HG02623 (cell line): ENCODE data around the gene ARHGAP24.

Experiments used
- ATAC-seq: cut with Tn5 transposase; IDR thresholded peaks from one replicate; pipeline ENCODE4 v1.9.1; 2021; ENCODE audit warnings: moderate library complexity; ENCODE audit not compliant: unreplicated experiment

ARHGAP24 gene

DNA sequence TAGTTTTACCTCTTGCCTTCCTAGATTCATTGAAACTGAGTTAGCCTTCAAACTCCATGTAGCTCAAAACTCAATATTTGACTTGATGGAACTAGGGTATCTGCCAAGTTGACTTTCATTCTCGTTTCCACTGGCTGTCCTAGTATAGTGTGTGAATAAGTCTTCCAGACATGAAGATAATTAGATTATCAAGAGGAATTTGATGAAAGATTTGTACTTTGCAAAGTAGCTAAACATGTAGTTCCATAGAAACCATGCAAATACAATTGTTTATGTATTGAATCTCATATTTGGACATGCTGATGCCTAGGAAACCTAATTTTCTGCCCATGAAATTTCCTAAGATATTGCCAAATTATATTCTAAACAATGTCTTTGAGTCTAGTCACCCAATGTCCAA lies 297.5 kb downstream of the ARHGAP24 start:
- ATAC-seq = no peak

DNA sequence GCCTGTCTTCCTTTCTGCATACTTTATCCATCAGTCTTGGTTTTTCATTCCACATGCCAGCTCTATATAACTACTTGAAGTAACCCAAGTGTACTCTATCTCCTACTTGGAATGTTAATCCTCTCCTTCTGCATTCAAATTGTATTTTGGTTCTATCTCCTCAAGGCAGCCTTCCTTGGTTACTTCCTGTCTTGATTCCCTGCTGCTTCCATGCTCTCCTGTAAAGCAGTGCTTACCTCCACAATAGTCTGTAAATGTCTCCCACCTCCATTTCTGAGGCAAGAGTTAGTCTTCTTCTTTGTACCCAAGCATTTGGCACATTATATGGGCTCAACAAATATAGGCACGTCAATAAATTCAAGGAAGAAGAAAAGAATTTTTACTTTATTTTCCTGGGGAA lies 298.4 kb downstream of the ARHGAP24 start:
- ATAC-seq = no peak

DNA sequence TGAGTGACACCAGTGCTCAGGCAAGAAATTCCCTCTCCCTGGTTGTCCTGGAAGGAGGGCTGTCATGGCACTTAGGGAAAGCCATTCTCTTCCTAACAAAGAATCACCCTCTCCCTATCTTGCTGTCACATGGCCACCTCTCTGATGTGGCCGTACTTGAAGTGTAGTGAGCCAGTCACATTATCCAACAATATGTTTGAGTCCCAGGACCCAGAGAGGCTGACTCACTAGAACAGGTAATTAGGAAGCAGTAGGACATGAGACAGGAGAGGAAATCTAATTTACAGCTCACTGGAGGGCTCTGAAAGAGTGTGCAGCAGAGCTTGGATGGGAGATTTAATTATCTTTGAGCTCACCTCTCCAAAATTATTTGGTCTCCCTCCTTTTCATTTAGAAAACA lies 299.1 kb downstream of the ARHGAP24 start:
- ATAC-seq = no peak

DNA sequence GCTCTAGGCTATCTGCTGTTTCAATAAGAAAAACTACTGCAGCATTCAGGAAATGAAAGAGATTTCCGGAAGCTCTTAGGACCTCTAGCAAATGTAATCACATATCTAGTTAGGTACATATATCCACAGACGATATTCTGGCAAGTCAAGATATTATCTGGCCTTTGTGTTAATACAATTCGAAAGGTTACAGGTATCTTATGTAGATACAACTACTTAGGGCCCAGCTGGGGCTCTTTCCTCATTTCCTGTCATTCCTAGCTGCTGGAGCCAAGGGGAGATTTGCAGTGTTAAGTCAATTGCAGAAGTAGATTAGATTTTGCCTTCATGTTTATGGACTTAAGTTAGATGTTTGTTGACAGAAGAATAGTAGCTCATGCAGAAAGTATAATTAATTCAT lies 299.5 kb downstream of the ARHGAP24 start:
- no peak for ATAC-seq

DNA sequence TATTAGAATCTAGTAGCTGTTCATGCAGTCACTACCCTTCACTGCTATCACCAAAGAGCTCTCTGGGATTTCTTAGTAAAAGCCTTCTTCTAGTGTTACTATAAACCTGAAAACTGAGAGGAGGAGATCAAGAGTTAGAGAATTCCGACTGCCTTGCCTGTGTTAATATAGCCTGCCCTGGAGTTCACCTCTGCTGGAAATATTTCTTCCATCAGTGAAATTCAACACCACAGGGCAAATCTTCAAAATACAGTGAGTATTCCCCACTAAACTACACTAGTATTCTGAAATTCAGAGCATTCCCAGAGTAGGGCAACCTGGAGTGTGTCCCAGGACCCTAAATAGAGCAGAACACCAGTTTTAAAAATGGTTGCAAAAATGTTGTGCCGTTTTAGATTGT lies 301.1 kb downstream of the ARHGAP24 start:
- ATAC-seq = no peak

DNA sequence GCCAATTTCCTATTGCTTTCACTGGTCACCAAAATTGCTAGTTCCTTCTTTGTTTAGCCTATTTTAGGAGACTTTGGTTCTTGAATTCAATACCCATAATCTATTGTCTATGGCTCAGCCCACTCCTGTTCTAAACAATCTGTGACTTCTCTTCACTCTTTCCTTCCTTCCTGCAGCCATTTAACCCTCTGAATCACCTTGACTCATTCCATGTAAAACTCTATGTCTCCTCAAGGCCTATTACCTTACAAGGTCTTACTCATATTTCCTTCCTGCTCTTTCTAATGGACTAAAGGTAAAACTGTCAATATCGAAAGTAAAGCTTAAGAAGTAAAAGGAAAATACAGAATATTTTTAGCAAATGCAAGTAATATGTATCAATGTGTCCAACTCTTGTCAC lies 301.6 kb downstream of the ARHGAP24 start:
- no peak for ATAC-seq

DNA sequence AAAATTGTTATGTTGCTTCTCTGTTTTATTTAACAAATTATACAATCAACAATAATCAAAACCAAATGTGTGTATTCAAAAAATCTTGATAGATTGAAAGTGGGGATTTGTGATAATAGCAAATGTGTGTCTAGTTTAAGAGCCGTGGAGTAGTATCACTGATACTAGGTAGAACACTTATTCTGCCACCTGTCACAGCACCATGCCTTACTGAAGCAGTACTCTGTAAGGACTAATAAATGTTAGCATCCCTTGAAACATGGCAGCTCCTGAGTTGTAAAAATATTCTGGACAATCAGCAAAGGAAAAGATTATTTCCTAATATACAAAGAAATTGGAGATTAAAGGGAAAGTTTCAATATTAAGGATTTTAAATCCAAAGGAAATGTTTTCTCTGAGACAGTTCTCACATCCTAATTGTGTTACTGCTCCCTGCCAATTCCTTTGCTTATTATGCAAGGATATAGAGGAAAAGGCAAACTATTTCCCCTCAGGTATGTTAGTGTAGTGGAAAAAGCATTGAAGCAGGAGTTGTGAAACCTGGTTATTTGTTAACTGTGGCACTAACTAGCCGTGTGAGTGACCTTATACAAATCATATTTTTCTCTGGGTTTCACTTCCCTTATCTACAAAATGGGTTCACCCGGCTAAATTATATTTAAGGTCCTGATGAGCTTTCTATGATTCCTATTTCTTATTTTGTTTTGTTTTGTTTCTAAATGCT lies 303.1 kb downstream of the ARHGAP24 start:
- peak; percentile 80 for ATAC-seq

DNA sequence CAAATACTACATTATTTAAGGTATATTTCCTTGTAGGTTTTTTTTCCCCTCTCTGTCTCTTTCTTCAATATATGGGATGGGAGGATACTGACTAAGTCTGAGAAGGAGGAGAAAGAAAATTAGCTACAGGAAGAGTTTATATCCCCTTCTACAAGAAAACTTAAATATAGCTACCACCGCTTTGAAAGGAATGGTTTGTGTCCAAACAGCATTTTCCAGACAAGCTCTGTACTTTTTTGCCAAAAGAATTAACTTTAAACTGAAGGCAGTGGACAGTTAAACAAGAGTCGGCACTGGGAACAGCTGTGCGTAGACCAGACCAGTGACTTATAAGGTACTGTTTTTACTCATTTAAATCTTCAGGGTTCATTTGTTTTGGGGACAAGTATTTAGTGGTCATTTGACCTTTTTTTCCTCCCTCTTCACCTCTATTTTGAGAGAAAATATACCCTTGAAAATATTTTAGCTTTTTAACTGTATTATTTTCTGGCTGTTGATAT lies 303.7 kb downstream of the ARHGAP24 start:
- peak; percentile 72 for ATAC-seq

DNA sequence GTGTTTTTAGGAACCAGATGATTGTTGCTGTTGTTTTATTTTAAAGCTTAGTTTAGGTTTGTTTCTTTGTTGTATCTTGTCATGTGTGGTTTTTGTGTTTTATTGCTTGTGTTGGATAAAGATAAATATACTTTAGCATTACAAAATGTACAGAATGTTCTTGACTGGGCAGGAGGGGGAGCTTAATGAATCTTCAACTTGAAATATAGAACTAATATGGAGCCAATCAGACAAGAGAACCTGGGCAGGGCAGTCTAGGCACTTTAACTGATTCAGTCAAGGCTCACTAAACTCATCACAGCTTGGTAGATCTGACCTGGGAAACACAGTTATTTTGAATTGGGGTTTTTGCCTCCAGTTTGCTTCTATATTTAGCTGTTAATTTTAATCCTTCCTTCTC lies 304.2 kb downstream of the ARHGAP24 start:
- ATAC-seq = peak; percentile 21

DNA sequence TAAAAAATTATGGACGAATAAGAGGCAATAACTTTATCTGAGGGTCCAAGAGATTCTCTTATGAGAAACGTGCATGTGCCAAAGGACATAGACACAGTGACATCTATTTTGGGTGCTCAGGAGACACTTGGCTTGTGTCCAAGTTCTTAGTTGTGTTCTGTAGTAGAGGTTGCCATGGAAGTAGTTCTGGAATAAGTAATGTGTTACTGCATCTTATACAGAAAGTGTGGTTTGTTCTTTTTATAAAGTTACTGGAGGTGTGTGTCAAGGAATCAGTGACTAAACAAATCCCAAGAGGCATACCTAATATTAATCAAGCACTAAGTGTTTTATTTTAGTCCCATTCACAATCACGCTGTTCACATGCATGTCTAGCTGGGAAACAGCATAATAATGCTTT lies 305.7 kb downstream of the ARHGAP24 start:
- peak; percentile 20 for ATAC-seq

DNA sequence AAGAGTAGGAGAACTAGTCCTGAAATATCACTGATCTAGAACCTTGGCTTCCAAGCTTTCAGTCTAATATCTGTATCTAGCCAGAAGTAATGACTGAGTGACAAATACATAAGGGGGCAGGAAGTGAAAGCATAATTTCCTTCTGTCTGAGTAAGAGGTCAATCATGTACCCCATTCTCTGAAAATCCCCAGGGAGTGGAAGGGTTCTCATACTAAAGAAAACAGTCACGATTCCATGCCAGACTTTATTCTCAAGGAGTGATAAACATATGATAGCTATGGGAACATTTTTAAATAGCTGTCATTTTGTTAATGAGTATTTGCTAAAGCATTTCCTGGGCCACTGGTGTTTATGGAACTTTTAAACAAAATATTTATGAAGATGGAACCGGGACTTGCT lies 308.5 kb downstream of the ARHGAP24 start:
- ATAC-seq = no peak

DNA sequence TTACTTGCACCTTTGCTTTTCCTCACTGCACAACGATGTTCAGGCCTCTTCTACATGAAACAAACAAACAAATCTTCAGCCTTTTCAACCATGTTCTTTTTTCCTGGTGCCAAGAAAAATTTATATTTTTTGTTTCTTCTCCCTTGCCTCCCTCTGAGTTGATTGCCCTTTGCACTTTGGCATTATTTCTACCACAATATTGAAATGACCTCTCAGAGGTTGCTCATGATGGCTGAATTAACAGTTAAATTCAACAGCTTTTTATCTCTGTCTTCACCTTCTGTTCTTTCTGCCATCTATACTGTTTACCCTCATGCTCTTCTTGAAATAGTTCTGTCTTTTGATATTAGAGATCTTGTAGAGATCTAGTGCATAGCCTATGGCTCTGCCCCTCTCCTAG lies 308.9 kb downstream of the ARHGAP24 start:
- ATAC-seq = no peak

DNA sequence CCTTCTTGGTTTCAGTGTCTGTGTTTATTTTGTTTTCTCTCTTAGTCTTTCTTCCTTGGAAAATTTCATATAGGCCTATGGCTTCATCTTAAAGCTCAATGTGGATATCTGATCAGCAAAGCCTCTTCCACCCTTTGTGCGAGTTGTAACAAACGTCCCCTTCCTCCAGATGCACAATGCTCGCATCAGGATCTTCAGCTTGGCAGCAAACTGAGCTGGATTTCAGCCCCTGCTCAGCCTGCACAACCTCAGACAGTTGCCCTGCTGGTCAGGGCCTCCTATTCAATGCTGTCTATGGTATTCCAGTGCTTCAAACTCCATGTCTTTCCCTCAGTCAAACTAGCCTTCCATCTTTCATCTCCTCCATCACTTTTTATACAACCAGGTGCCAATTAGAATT lies 309.4 kb downstream of the ARHGAP24 start:
- ATAC-seq = no peak

DNA sequence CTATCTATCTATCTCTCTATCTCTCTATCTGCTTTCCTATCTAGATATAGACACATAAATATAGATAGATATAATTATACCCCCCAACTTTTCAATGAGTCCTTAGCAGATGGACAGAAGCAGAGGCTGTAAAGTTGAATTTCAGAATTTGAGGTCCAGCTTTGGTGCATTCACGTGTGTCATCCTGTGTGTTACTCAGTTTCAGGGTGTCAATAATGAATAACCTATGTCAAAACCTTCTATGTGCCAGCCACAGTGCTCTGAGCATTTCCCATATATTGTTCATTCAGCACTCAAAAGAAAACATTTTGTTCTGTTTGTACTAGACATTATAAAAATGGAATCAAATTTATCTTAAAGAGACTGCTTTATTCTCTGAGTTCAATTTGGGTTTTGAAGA lies 310.0 kb downstream of the ARHGAP24 start:
- peak; percentile 41 for ATAC-seq

DNA sequence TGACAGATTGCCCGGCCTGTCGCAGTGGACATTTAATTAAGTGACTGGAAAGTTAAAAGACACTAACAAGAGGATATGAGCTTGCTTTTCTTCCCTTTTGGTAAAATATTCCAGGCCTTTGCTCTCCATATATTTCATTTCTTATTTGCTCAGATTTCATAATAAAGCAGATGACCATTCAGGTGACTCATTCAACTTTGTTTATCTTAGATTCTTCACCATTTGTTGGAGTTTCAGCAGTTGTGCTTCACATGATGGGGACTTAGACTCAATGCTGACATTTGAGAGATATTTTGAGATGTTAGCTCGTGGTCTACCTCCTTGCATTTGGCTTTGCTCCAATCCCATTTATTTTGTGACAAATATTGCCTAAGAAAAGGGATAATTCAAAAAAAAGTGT lies 312.2 kb downstream of the ARHGAP24 start:
- no peak for ATAC-seq

DNA sequence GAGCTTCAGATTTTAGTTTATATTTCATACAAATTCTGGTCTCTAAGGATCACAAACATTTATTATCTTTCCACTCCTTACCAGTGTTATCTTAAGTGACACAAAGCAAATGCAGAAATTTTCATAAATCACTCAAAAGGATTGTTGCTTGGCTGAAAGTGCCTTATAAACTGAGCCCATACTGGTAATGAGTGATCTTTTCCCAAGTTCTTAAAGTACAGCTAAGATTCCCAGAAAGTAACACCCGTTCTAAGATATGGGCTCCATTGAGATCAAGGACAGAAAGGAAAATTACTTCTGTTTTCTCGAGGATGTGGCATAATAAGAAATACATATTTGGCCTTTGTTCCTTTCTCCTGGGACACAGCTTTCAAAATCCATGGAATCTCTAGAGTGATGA lies 313.7 kb downstream of the ARHGAP24 start:
- no peak for ATAC-seq

DNA sequence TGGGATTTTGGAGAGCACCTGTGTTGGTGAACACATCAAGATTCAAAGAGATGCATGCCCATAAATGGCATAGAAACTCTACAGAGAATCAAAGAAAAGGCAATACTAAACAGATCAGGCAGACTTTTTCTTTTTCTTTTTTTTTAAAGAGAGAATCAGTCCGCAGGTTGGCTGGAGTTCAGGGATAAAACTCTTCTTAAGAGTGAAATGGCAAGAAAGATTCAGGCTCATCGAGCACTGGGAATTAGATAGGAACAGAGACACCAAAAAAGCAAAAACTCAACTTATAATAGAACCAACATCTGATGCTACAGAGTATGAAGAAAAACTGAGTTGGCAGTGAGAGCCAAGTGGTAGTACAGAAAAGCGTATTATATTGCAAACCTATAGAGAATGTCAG lies 314.3 kb downstream of the ARHGAP24 start:
- no peak for ATAC-seq

DNA sequence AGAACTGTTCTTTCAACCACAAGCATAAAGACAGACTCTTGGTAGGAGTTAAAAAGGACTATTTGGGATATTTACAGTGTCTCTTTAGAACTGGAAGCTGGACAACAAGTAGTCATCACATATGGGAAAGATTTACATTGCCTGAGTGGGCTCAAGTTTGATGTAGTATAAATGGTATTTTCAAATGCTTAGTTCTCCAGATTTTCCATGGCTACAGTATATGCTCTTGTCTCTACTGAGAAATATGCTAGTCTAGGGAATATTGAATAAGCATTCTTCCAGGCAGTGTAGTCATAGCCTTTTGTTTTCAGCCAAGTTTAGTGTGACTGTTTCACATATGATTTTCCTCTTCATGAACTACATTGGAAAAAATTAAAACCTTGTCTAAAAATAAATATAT lies 315.6 kb downstream of the ARHGAP24 start:
- ATAC-seq = no peak

DNA sequence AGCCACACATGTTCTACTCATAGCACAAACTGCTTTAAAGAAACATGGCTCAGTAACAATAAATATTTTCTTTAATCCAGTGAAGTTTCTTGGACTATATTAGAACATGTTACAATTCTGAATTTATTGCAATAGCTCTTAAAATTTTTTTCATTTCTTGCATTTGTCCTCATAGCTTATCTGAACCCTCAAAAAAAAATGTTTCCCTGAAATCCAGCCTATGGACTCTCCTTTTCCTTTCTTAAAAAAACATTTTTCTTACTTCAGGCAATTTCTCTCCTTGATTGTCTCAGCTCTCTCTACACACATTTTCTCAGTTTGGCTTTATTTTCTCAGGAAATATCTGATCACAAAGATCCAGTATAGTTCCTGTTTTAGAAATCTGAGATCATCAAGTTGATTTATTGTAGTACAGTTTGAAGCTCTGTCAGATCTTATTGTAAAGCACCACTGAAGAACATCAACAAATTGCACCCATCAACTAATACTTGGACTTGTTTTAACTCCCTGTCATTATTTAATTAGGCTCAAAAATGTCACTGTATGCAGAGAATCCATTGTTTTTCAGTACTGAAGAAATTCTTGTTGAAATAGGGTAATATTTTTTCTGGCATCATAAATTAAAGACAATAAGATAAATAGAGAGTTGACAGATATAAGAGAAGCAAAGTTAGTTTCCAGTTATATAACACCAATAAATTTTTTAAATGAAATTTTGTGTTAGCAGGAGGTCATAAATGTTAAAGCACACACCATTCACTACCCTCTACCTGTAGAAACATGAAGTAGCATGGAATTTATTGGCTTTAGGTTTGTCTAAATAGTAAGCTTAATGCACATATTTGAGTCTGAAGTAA lies 317.7 kb downstream of the ARHGAP24 start:
- no peak for ATAC-seq

DNA sequence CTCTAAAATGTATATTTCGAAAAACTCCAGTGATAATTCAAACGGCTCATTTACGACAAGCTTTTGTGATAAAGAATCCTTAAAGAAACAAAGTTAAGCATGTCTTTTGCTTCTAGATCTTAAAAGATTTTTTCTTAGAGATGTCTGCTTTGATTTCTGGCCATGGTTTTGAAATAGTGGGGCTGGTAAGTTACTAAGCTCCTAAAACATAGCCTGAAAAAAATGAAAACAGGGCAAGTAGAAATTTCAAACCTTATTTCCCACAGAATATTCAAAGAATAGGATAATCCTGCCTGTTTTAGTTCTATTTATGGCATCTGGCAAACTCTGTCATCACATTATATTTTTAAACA lies 318.3 kb downstream of the ARHGAP24 start:
- no peak for ATAC-seq

DNA sequence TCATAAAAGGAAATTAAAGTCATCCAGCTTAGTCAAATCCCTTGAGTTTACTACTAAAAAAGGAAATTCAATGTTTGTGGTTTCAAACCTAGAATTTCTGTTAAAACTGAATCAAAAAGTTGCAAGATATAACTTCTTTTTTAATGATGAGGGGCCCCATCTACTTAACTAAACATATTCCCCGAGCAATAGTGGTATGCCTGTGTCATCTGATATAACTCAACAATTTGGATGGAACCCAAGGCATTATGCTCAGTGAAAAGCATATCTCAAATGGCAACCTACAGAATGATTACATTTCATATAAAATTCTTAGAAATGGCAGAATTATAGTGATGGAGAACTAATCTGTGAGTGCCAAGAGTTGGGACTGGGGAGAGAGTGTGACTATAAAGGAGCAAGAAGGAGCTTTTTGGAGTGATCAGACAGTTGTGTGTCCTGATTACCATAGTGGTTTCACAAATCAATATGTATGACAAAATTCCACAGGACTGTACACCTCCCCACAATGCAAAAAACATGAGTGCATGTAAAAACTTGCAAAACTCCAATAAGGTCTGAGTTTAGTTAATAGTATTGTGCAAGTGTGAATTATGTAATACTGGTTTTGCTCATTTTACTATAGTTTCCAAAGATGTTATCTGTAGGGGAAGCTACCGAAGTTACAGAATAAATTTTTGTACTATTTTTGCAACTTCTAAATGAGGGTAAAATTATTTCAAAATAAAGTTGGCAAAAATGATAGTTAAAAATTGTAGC lies 323.2 kb downstream of the ARHGAP24 start:
- ATAC-seq = no peak

DNA sequence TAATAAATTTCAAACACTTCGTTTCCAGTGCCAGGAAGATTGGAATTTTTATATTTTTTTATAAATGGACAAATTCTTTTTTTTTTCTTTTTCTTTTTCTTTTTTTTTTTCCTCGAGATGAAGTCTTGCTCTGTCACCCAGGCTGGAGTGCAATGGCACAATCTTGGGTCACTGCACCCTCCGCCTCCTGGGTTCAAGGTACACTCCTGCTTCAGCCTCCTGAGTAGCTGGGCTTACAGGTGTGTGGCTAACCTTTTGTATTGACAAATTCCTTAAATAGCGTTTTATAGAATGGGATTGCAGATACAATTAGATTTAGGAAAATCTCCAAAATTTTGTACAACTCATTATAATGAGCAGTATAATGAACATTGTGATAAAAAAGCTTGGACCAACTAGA lies 328.9 kb downstream of the ARHGAP24 start:
- ATAC-seq = no peak
